Stimulated activated CD4-positive, alpha-beta T cell treated with anti-CD3 and anti-CD28 coated beads, Interleukin-12 subunit alpha, Interleukin-12 subunit beta, amount 100 ng/mL, for 4 hours (primary cell): Measurements from ENCODE around the gene DMKN.
"Not testable (repeated sequence)": the region's sequence is repeated elsewhere in the genome, so short reads cannot be mapped to it uniquely, and the experiment has no call there.

Experiments
- DNase-seq: peaks from one replicate; pipeline ENCODE4 v3.0.0-alpha.2; 2020

DMKN gene

DNA sequence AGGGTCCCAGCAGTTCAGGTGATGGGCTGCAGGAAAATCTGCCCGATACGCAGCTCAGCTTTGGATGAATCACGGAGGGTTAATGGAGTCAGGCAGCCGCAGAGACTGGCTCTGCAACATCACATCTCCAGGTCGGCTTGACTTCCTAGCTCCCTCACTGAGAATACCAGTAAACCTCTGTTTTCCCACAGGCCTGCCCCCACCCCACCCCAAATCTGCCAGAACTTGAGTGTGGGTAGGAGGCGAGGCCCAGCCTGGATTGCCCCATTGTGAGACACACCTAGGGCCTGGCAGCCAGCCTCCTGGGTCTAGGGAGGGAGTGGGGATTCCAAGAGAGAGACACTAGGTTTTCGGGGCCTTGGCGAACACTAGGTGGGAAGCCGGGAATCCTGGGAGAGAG, 19.5 kb downstream of the DMKN start:
- no peak for DNase-seq

DNA sequence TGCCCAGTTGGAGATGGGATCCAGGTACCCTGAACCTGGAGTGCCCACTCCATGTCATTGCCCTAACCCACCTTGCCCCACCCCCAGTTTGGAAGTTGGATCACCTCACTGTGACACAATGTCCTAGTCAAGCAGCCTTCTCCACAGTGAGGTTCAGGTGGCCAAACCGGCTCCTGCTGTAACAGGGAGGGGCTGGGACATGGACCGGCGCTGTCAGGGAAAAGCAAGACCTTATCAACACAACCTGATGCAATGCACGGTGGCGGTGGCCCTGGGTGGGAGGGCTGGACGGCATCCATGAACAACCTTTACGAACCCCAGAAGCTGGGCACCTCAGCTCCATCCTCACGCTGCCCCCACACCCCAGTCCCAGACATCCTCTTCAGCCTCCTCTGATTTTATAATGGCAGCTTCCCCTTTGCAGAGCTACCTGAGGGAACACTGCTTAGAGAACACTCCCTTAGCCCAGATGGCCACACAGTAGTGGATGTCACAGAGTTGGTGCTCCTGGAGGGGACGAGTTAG, 21.6 kb downstream of the DMKN start:
- DNase-seq, result no peak

DNA sequence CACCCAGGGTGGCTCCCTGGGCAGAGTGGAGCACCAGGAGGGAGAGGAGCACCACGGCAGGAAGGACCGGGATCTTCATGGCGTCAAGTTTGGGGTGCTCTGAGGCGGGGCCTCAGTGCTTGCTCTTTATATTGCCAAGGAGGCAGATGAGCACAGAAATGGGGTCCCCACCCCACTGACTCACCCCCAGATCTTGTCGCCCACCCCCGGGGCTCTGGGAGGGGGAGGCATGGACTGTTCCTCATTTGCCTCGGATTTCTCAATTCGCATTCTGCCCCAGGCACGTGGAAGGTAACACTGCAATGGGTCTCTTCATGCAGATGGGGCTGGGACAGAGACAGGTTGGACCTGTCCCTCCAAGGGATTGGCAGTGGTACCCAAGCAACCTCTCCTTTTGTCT, 23.1 kb downstream of the DMKN start, which contains the start of gene KRTDAP:
Gene KRTDAP, minus strand, starts transcription at position 101 of the 400 bp plus-strand sequence. Its CDS starts 22 bp downstream, at position 79.
- no peak for DNase-seq

DNA sequence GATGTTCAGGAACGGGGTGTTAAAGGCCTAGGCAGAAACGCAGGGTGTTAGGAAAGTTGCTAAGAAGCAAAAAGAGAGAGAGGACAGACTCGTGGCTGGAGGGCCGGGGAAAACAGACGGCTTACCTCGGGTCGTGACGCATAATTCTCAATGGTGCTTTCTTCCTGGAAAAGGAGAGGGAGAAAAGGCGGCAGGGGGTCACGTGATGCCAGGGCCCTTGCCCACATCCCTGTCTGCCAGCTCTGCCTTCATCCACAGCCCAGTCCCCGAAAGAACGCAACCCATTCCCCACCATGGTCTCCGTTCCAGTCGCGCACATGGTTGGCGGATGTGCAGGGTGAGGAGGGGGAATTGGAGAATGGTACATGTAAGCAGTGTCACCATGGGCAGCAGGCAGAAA, 24.8 kb downstream of the DMKN start:
- no peak for DNase-seq

DNA sequence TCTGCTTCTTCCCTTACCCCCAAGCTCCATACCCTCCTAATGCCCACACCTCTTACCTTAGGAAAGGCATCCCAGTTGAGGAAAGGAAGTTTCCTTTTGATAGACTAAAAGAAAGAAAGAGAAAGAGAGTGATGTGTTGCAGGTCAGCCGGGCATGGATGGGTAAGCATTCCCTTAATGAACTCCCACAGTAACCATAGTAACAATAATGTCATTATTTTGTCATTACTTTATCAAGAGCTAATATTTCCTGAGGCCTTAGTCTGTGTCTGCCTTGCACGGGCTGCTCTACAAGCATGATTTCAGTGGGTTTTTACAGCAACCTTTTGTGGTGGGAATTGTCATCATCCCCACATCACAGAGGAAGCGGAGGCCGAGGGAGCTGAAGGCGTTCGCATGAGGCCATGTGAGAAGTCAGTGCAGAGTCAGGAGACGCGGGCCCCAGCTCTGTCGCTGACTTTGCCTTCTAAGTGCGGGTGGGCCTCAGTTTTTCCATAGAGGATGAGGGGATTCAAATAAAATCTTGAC, 25.7 kb downstream of the DMKN start:
- no peak for DNase-seq

DNA sequence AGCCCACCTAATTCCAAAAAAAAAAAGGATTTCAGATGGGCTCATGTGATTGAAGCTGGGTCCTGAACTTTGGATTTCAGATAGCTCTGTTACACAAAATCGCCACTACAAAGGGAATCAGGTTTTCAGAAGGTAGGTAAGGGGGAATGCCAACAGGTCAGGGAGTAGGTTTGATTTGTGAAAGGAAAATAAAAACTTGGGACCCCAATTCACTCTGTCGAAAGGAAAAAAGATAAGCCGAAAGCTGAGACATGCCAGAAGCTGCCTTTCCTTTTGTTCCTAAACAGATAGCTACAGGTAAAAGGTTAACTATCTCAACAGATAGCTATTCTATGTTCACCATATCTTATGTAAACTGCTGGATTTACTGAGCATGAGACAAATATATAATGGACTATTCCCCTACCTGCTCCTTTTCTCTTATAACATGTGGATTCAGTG, 27.2 kb downstream of the DMKN start:
- DNase-seq, result no peak

DNA sequence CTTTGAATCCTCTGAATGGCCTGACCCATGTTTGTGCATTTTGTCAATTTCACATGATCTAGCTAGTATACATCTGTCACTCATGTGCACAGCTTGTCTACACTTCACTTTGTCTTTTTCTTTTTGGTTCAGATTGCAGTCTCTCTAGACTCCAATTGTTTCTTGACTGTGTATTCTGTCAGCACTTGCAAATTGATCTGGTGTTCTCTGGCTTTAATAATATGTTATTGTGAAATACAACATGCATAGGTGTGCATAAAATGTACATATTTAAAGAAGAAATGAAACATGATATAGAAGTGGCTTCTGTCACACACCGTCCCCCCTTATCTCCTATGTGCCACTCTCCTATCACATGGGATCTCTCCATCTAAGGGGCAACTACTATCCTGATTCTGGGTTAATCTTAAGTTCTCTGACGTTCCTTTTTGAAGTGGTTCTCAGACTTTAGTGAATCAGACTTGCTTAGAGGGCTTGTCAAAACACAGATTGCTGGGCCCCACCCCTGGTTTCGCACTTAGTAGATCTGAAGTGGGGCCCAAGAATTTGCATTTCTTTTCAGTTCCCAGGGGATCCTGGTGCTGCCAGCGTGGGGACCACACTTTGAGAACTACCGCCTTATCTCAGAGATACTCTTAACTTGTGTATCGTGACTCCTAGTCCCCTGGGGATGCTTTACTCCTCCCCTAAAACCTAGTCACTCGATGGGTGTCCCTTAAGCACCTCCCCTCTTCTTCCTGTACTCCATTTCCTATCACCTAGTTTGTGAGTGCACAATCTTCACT, 29.0 kb downstream of the DMKN start:
- DNase-seq, result no peak

DNA sequence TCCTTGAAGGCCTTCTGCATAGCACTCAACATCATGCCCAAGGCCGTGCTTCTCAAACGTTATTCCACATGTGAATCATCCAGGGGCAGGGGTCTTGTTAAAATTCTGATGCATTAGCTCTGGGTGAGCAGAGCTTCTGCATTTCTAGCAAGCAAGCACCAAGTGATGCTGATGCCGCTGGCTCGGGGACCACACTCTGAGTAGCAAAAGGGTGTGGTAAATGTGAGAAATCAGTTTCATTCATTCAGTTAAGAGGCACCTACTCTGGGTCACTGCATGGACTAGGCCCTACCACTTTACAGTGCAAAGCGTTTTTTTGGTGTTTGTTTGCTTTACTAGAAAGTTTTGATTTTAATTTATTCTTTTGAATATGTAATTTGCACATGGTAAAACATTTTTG, 30.4 kb downstream of the DMKN start:
- DNase-seq, result no peak

DNA sequence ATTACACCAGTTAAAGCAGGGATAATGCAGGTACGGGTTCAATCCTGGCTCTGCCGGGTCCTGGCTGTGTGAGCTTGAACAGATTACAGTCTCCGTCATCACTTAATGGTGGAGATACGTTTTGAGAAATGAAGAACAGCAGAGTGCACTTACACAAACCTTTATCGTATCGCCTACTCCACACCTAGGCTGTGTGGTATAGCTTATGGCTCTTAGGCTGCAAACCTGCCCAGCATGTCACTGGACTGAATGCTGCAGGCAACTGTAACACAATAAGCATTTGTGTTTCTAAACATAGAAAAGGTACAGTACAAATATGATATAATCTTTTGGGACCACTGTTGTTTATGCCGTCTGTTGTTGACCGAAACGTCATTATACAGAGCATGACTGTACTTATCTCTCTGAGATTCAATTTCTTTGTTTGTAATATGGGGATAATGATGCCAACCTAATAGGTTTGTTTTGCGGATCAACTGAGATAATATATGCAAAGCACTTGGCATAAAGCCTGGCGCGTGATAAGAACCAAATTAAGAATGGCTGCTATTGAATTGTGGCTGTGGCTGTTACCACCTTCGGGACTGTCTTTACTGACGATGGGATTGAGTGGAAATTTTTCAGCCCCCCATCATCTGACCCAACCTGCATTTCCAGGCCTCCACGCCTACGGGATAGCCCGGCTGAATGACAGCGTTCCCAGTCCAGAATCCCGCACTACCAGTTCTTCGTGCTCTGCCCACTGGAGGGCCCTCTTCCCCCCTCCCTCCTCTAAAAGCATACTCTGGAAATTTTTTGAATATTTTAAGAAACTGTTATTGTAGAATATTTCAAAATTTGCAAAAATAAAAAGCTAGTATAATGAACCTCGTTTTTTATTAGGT, 34.4 kb downstream of the DMKN start:
- DNase-seq, result no peak

DNA sequence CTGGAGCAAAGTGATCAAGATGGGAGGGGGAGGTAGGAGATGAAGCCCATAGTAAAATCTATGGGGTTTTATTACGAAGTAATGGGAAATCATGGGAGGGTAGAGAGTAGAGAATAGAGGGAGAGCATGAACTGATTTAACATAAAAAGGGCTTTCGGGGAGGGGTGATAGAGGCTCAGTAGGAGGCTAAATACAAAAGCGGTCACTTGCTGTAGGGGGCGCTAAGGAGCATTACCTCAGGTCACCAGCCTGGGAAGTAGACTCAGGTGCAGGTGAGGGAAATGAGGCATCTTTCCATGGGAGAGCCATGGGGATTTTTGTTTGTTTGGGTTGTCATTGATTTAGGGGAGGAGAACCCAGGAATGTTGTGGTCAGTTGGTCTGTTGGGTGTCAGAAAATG, 37.3 kb downstream of the DMKN start:
- no peak for DNase-seq

DNA sequence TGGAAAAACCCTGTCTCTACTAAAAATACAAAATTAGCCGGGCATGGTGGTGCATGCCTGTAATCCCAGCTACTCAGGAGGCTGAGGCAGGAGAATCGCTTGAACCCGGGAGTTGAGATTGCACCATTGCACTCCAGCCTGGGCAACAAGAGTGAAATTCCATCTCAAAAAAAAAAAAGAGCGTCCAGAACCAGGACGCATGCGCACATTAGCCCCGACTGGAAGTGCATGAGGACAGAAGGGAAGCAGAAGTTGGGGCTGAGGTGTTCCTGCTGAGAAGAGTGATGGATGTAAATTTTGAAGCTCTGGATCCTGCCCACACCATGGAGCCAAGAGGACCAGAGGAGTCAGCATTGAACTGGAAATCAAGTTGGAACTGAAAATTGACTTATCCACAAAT, 38.9 kb downstream of the DMKN start:
- DNase-seq, result not testable (repeated sequence)

DNA sequence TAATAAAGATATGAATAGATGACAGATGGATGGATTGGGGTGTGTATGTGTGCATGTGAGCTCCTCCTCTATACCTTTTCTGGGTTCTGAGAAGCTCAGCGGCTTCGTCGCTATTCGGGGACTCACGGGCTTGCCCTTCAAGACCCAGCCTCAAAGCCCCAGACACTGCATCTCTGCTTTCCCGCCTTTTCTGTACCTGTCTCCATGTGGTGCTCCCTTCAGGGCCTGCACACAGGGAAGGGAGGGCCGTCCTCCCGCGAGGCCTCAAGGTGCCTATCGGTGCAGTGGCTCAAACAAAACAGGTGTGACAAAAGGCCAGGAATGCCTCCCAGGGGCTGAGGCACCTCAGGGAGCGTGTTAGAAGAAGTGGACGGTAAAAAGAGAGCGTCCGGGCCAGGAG, 39.3 kb downstream of the DMKN start:
- DNase-seq, result no peak

DNA sequence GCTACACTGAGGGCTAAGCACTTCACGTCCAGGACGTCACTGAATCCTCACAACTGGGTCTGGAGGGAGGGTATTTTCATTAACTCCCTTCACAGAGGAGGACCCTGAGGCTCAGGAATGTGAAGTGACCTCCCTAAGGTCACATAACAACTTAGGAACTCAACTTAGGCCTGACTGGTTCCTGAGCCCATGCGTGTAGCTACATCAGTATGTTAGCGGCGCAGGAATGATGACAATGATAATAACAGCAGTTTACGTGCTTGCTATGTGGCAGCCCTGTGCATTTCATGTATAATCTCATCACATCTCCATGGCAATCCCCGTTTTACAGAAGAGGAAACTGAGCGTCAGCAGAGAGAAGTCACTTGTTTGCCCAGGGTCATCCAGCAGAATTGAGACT, 41.5 kb downstream of the DMKN start:
- no peak for DNase-seq

DNA sequence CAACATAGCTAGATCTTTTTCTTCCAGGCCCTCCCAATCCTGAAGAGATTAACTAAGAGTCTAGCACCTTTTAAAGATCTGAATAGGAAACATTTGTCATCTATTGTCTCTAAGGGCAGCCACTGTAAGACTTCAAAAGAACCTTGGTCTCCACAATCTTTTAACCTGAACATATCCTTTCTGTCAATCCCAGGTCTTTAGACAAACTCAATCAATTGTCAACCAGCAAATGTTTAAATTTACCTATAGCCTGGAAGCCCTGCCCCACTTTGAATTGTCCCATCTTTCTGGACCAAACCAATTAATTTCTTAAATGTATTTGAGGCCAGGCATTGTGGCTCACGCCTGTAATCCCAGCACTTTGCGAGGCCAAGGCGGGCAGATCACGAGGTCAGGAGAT, 42.4 kb downstream of the DMKN start:
- DNase-seq, result not testable (repeated sequence)

DNA sequence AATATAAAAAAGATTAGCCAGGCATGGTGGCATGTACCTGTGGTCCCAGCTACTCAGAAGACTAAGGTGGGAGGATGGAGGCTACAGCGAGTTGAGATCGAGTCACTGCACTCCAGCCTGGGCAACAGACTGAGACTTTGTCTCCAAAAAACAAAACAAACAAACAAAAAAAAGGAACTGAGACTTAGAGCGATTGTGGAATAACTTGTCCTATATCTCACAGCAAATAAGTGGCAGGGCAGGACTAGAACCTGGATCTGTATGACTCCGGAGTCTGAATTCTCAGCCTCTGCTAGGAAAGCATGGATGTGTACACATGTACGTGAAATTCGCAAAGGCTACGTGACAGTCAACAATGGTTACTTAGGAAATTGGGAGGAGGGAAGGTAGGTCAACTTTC, 43.3 kb downstream of the DMKN start:
- no peak for DNase-seq

DNA sequence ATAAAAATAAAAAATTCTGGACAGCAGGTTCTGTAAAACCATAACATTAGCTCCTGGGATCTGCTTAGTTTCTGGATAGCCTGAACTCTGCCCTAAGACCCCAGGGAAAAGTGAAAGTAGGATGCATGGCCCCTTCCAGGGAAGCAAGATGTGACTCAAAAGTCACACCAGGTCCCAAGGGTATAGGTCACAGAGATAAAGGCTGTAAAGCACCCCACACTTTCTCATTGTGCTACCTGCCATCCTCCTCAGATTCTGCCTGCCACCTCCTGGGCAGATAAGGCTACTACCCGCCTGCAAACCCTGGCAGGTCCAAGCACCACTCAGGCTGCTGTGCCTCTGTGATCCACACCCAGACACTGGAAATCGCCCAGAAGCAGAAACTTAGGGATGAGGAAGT, 44.8 kb downstream of the DMKN start:
- peak; percentile 42 for DNase-seq

DNA sequence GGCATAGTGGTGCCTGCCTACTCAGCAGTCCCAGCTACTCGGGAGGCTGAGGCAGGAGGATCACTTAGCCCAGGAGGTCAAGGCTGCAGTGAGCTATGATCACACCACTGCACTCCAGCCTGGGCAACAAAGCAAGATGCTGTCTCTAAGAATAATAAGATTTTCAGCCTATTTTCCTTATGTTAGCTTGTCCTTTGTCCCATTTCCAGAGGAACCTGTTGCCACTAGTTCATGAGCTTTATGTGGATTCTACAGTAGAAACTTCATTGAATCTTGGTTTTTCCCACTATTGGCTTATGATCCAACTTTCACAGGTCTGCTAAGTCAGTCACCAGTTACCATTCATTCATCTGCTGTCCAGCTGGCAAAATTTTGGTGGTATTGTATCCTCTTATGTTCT, 47.2 kb downstream of the DMKN start:
- no peak for DNase-seq

DNA sequence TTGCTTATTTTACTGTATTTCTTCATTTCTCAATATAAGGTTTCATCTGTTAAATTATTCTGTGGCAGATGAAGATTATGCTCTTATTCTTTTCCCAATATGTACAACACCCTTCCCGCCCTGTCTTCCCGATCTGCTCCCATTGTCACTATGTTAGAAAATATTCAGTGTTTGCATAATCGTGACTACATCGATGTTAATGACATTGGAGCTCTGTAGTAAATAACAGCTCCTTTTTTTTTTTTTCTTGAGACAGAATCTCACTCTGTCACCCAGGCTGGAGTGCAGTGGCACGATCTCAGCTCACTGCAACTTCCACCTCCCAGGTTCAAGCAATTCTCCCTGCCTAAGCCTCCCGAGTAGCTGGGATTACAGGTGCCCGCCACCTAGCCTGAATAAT, 50.5 kb downstream of the DMKN start:
- not testable (repeated sequence) for DNase-seq

DNA sequence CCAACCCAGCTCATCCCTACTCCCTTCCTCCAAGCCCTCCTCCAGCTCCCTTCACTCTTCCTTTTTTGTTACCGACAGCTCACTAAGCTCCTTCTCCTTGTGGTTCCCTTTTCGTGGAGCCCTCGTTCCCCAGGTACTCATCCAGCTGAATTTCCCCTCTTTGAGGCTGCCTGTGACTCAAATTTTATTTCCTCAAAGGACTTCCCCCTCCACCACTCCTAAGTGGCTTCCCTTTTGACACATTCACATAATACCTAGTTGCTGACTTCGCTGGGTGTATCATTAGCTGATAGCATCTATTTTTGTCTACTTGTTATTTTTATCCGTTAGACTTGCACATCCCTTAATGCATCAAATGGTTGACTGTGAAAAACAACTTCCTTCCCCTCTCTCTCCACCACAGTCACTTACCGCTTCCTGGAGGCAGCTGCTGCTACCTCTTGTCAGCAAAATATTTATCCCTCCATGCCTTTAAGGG, 50.9 kb downstream of the DMKN start:
- no peak for DNase-seq

DNA sequence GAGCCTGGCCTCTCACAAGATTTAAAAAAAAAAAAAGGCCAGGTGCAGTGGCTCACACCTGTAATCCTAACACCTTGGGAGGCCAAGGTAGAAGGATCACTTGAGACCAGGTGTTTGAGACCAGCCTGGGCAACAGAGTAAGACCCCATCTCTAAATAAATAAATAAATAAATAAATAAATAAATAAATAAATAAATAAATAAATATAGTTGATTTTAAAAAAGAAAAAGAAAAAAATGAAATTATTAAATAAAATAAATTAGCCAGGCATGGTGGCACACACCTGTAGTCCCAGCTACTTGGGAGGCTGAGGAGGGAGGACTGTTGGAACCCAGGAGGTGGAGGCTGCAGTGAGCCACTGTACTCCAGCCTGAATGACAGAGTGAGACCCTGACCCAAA, 51.7 kb downstream of the DMKN start:
- DNase-seq, result not testable (repeated sequence)

DNA sequence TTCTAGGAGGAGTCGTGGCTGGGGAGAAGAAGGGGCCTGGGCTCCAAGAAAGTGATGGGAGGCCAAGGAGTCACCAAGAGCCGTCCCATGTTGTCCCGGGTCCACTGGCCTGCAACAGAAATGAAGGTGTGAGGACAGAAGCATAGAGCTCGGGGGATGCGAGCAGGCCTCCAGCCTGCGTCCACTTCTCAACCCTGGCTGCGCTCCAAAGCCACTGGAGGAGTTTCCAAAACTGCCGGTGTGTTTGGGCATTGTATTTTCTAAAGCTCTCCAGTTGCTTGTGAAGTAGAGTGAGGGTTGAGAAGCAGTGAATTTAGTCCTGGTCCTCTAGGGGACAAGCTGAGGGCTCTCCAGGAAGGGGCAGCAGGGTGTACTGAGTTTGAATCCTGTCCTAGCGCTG, 52.4 kb downstream of the DMKN start:
- DNase-seq, result no peak

DNA sequence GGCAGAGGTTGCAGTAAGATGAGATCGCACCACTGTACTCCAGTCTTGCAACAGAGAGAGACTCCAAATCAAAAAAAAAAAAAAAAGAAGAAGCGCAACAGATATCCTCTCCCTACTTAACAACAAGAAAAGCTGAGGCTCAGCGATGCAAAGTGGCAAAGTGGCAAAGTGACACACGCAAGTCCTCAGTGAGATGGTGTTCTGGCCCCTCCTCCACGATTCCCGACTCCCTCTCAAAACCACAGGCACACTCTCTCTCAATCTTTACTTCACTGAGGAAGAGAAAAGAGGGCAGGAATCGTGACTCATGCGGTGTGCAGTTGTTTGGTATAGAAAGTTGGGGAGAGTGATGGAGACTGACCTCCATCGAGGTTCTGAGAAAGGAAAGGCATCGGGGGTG, 52.8 kb downstream of the DMKN start:
- no peak for DNase-seq

DNA sequence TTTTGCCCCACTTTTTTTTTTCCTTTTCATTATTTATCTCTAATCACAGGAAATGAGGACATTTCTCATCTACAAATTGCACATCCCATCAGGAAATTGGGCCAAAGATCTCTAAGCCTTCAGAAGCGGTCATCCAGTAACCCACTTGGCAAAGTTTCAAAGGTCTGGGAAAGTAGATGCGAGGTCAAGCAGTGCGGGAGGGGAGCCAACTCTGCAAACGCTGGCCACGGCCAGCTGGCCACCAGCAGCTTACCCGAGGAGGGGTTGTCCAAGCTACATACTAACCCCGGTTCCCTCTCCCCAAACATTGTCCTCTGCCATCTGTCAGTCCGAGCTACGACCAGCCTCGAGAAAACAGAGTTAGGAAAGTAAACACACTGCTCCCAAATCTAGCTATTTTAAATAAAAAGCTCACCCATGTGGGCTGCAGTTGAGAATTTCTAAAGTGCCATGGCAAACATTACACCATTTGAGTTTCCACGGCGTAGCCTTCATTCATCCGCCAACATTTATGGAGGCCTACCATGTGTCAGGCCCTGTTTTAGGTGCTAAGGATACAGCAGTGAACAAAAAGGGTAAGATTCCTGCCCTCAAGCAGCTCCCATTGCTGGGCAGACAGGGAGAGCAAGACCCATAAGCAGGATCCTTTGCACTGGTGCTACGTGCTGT, 53.9 kb downstream of the DMKN start:
- no peak for DNase-seq
